ENCODE results near the gene EMID1. TPM values are rescaled to one million over a fixed set of nuclear protein-coding genes. Genes with fewer than 3 reads are reported as not detected.
A peak's percentile ranks its signal among the peaks of the same experiment; 100 is the strongest.

Gene EMID1
- total RNA-seq, 1 donor from 2014 or later: 10.4 TPM

GRCh38 chr22:29275819-29276565 lies 70.3 kb downstream of the EMID1 start:
- H3K4me1 Mint-ChIP-seq: peaks cover 24% of the 10 kb centered on the region
- no peaks in the 10 kb centered on the region for H3K27me3 Mint-ChIP-seq (ENCODE audit: low read depth)
- TF ChIP-seq CTCF (conservative IDR thresholded peaks at IDR 0.05): no peak
- no peaks in the 10 kb centered on the region for H3K9me3 Mint-ChIP-seq
- DNase-seq (ENCODE audit: low read depth, low spot score): no peak
- H3K27ac Mint-ChIP-seq (ENCODE audit: unreplicated experiment): no peak overlapping the region
- H3K4me3 Mint-ChIP-seq: no peak overlapping the region
- H3K36me3 Mint-ChIP-seq (ENCODE audit: low read depth): peaks cover 43% of the 10 kb centered on the region

- Mint-ChIP-seq H3K4me3 (no peak overlapping the region), H3K4me1 (peaks cover 11% of the 10 kb centered on the region), H3K9me3 (no peaks in the 10 kb centered on the region), H3K36me3 (ENCODE audit: low read depth) (peaks cover 44% of the 10 kb centered on the region), H3K27me3 (ENCODE audit: low read depth) (no peaks in the 10 kb centered on the region), H3K27ac (ENCODE audit: unreplicated experiment) (no peak overlapping the region)
- no peak for TF ChIP-seq CTCF (conservative IDR thresholded peaks at IDR 0.05)
- no peak for DNase-seq (ENCODE audit: low read depth, low spot score)
Measured at GRCh38 chr22:29277927-29278326, 72.2 kb downstream of the EMID1 start.

- no peak for DNase-seq (ENCODE audit: low read depth, low spot score)
- TF ChIP-seq CTCF (conservative IDR thresholded peaks at IDR 0.05): no peak
- H3K4me3 Mint-ChIP-seq: peak overlapping the region; percentile 13
- H3K27ac Mint-ChIP-seq (ENCODE audit: unreplicated experiment): no peak overlapping the region
- no peaks in the 10 kb centered on the region for H3K27me3 Mint-ChIP-seq (ENCODE audit: low read depth)
- H3K9me3 Mint-ChIP-seq: no peaks in the 10 kb centered on the region
- peaks cover 39% of the 10 kb centered on the region for H3K36me3 Mint-ChIP-seq (ENCODE audit: low read depth)
- H3K4me1 Mint-ChIP-seq: peaks cover 9% of the 10 kb centered on the region
Measured at GRCh38 chr22:29284196-29284595, 78.5 kb downstream of the EMID1 start.

- Mint-ChIP-seq H3K27me3 (ENCODE audit: low read depth) (no peaks in the 10 kb centered on the region), H3K27ac (ENCODE audit: unreplicated experiment) (no peak overlapping the region), H3K4me3 (no peak overlapping the region), H3K9me3 (no peaks in the 10 kb centered on the region), H3K4me1 (peaks cover 23% of the 10 kb centered on the region), H3K36me3 (ENCODE audit: low read depth) (peaks cover 37% of the 10 kb centered on the region)
- TF ChIP-seq CTCF (conservative IDR thresholded peaks at IDR 0.05): no peak
- no peak for DNase-seq (ENCODE audit: low read depth, low spot score)
Measured at GRCh38 chr22:29288837-29289236, 83.1 kb downstream of the EMID1 start.

- H3K27me3 Mint-ChIP-seq (ENCODE audit: low read depth): no peaks in the 10 kb centered on the region
- no peak overlapping the region for H3K4me3 Mint-ChIP-seq
- no peak for TF ChIP-seq CTCF (conservative IDR thresholded peaks at IDR 0.05)
- no peak for DNase-seq (ENCODE audit: low read depth, low spot score)
- peaks cover 23% of the 10 kb centered on the region for H3K4me1 Mint-ChIP-seq
- peaks cover 31% of the 10 kb centered on the region for H3K36me3 Mint-ChIP-seq (ENCODE audit: low read depth)
- no peaks in the 10 kb centered on the region for H3K9me3 Mint-ChIP-seq
- no peak overlapping the region for H3K27ac Mint-ChIP-seq (ENCODE audit: unreplicated experiment)
Measured at GRCh38 chr22:29290061-29290460, 84.4 kb downstream of the EMID1 start.
